ENCODE measurements around the gene IFIT2. TPM values are rescaled to one million over a fixed set of nuclear protein-coding genes. Genes with fewer than 3 reads are reported as not detected.
A peak's percentile ranks its signal among the peaks of the same experiment; 100 is the strongest.

Gene IFIT2
- polyA plus RNA-seq, 6 donors from 2014 or later: 9.4 to 22.7 (median 14.0) TPM

DNA sequence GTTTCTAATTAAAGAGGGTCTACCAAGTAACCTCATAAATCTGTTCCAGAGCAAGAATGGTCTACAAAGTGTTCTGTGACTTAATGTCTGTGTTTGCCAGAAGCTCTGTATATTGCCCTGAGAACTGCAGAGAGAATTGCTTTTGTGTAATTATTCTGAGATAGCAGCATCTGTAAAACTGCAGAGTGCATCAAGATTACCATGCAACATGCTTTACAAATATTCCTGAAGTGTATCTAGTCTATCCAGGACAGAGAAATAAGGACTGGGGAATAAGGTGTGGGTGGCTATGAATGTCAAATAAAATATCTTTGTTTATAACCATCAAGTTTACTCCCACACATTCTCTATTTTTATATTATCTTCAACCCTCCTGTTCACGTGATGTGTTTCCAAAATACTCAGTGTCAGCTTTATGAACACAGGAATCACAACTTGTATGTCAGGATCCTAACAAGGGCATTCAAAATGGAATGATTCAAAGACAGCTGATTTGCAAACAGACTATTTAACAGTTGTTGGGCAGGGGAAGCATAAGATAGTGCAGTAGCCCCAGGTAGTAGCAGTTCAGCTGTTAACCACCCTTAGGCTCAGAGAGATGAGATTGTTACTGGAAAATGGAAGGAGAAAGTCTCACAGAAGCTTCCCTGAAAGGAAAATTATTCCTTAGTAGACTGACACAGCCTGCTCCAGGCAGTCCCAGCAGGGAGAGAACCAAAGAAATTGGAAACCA is 35.0 kb upstream of the IFIT2 start:
- H3K27ac Mint-ChIP-seq: no peak overlapping the region
- ATAC-seq (ENCODE audit: low read depth in 2 of 2): no peak

GRCh38 chr10:89269433-89270152 is 32.3 kb upstream of the IFIT2 start:
- no peaks in the 10 kb centered on the region for H3K36me3 Mint-ChIP-seq
- DNase-seq (no peak), ATAC-seq (ENCODE audit: low read depth in 2 of 2) (no peak)
- no peak overlapping the region for H3K4me3 Mint-ChIP-seq
- H3K27ac Mint-ChIP-seq: no peak overlapping the region
- H3K4me1 Mint-ChIP-seq: no peaks in the 10 kb centered on the region
- H3K9me3 Mint-ChIP-seq: peaks cover 0 to 2% (median 0%) of the 10 kb centered on the region in 7 donors
- H3K27me3 Mint-ChIP-seq: no peaks in the 10 kb centered on the region

More for the DNA sequence above, 35.0 kb upstream of the IFIT2 start:
- H3K27me3 Mint-ChIP-seq: no peaks in the 10 kb centered on the region
- H3K9me3 Mint-ChIP-seq: peaks cover 0 to 4% (median 0%) of the 10 kb centered on the region in 7 donors
- no peaks in the 10 kb centered on the region for H3K4me1 Mint-ChIP-seq
- H3K4me3 Mint-ChIP-seq: peak overlapping the region in 1 of 8 donors; percentile 25
- no peak for DNase-seq
- H3K36me3 Mint-ChIP-seq: no peaks in the 10 kb centered on the region

DNA sequence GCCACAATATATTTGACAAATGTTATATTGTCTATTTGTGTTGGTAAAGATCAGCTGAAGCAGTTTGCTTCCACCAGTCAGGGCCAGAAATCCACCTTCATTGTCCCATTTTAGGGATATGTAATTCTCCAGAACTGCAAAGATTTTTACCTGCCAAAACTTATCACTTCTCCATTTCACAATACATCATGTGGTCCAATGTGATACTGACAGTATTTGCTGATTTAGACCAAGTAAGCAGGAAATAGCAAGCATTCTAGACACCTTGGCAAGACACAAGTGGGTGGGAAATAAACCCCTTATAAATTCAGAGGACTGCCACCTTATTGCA is 31.7 kb upstream of the IFIT2 start:
- Mint-ChIP-seq H3K27me3 (no peaks in the 10 kb centered on the region), H3K4me3 (no peak overlapping the region), H3K36me3 (no peaks in the 10 kb centered on the region), H3K4me1 (no peaks in the 10 kb centered on the region), H3K27ac (no peak overlapping the region), H3K9me3 (peaks cover 0 to 2% (median 0%) of the 10 kb centered on the region in 7 donors)
- DNase-seq (no peak), ATAC-seq (ENCODE audit: low read depth in 2 of 2) (no peak)

DNA sequence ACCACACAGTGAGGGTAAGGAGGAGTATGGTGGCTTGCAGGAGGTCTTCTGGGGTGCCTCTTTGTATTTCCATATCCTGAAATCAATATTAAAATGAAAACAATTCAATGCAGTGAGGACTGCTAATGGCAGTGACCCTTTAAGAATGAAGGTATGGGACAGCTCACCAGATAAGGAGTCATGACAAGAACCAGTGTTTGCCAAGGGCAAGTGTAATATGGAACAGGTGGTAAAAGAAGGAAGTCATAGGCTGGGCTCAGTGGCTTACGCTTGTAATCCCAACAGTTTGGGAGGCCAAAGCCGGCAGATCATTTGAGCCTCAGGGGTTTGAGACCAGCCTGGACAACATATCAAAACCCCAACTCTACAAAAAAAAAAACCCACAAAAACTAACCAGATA is 30.3 kb upstream of the IFIT2 start:
- no peak for ATAC-seq (ENCODE audit: low read depth in 2 of 2)
- Mint-ChIP-seq H3K36me3 (no peaks in the 10 kb centered on the region), H3K4me1 (no peaks in the 10 kb centered on the region), H3K27ac (no peak overlapping the region), H3K9me3 (peaks cover 0 to 2% (median 0%) of the 10 kb centered on the region in 7 donors), H3K4me3 (no peak overlapping the region), H3K27me3 (no peaks in the 10 kb centered on the region)
- DNase-seq: no peak

- Mint-ChIP-seq H3K27ac (no peak overlapping the region), H3K4me3 (no peak overlapping the region), H3K9me3 (peaks cover 0 to 2% (median 0%) of the 10 kb centered on the region in 7 donors), H3K27me3 (no peaks in the 10 kb centered on the region), H3K4me1 (no peaks in the 10 kb centered on the region), H3K36me3 (no peaks in the 10 kb centered on the region)
- ATAC-seq (ENCODE audit: low read depth in 2 of 2) (no peak), DNase-seq (no peak)
Observed at GRCh38 chr10:89273680-89274079, 28.2 kb upstream of the IFIT2 start.

- DNase-seq: no peak
- peaks cover 0 to 2% (median 0%) of the 10 kb centered on the region in 7 donors for H3K9me3 Mint-ChIP-seq
- H3K4me1 Mint-ChIP-seq: no peaks in the 10 kb centered on the region
- H3K27ac Mint-ChIP-seq: peak overlapping the region in 1 of 6 donors; percentile 20
- ATAC-seq (ENCODE audit: low read depth in 2 of 2): no peak
- H3K4me3 Mint-ChIP-seq: no peak overlapping the region
- no peaks in the 10 kb centered on the region for H3K27me3 Mint-ChIP-seq
- no peaks in the 10 kb centered on the region for H3K36me3 Mint-ChIP-seq
Observed at GRCh38 chr10:89274928-89275327, 26.9 kb upstream of the IFIT2 start.

DNA sequence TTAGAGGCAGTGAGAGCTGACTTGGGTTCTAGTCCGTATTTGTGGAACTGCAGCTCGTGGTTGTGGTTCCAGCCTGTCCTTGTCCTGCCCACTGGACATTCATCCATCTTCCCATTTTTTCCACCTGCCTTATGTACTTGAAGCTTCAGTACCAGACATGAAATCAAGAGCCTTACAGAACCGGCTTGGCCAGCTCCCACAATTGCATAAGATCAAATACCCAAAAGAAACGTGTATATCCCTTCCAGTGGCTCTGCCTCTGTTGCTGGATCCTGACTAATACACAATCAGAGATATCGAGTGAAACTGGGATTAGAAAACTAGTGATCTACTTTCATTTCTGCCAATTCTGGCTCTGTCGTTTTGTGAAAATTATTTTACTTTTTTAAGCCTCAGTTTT is 26.5 kb upstream of the IFIT2 start:
- Mint-ChIP-seq H3K27ac (peak overlapping the region in 3 of 6 donors; percentile 20 to 92 (median 73)), H3K36me3 (no peaks in the 10 kb centered on the region), H3K9me3 (peaks cover 0 to 2% (median 0%) of the 10 kb centered on the region in 7 donors), H3K27me3 (no peaks in the 10 kb centered on the region), H3K4me1 (no peaks in the 10 kb centered on the region), H3K4me3 (no peak overlapping the region)
- ATAC-seq (ENCODE audit: low read depth in 2 of 2) (no peak), DNase-seq (no peak)

GRCh38 chr10:89278034-89278535 is 23.8 kb upstream of the IFIT2 start:
- H3K9me3 Mint-ChIP-seq: no peaks in the 10 kb centered on the region

DNA sequence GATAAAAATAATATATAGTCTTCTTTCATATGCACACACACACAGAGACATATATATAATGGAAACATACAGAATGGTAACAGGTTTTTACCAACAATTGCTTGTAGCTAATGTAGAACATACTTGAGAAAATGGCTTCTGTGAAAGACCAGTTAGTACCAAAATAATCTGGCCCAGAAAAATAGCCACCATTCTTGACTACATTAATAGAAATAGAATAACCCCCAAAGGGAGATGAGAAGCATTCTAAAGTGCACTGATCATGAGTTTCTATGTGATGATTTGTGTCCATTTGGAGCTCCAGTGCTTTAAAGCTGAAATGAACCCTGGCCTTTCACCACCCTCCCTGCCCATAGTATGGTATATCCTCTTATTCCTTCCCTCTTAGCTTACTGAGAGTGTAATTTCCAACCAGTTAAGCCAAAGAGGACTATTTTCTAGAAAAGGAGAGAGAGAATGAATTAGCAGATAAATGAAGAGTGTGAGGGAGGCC is 22.9 kb upstream of the IFIT2 start:
- H3K4me1 Mint-ChIP-seq: peaks cover 0 to 4% (median 0%) of the 10 kb centered on the region in 3 donors
- no peak overlapping the region for H3K4me3 Mint-ChIP-seq
- H3K9me3 Mint-ChIP-seq: no peaks in the 10 kb centered on the region
- ATAC-seq (ENCODE audit: low read depth in 2 of 2) (no peak), DNase-seq (no peak)
- H3K27me3 Mint-ChIP-seq: no peaks in the 10 kb centered on the region
- no peak overlapping the region for H3K27ac Mint-ChIP-seq
- H3K36me3 Mint-ChIP-seq: no peaks in the 10 kb centered on the region

More at GRCh38 chr10:89278034-89278535, 23.8 kb upstream of the IFIT2 start:
- Mint-ChIP-seq H3K4me3 (no peak overlapping the region), H3K36me3 (no peaks in the 10 kb centered on the region), H3K27ac (no peak overlapping the region), H3K27me3 (no peaks in the 10 kb centered on the region), H3K4me1 (no peaks in the 10 kb centered on the region)
- no peak for DNase-seq
- no peak for ATAC-seq (ENCODE audit: low read depth in 2 of 2)

DNA sequence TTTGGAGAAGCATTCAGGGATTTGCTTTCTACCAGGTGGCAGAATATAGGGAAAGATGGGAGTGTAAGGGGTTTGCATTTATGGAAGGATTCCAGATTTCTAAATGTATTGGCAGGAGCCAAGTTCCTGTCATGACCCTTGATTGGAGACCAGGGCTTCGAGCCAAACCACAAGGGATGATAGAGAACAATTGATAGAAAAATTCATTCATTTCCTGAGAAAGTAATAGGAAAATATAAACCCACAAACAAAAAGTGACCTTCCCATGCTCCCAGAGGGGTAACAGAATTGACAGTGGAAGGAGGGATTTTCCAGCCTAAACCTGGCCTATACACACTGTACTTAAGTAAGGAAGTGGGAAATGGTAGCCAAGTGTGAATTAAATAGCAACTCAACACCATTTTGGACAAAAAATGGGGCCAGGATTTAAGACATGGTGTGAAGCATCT is 22.4 kb upstream of the IFIT2 start:
- H3K27me3 Mint-ChIP-seq: no peaks in the 10 kb centered on the region
- H3K9me3 Mint-ChIP-seq: no peaks in the 10 kb centered on the region
- H3K27ac Mint-ChIP-seq: no peak overlapping the region
- peaks cover 0 to 4% (median 0%) of the 10 kb centered on the region in 3 donors for H3K4me1 Mint-ChIP-seq
- no peak overlapping the region for H3K4me3 Mint-ChIP-seq
- DNase-seq (no peak), ATAC-seq (ENCODE audit: low read depth in 2 of 2) (no peak)
- no peaks in the 10 kb centered on the region for H3K36me3 Mint-ChIP-seq

- Mint-ChIP-seq H3K4me1 (peaks cover 0 to 4% (median 0%) of the 10 kb centered on the region in 3 donors), H3K36me3 (no peaks in the 10 kb centered on the region), H3K27ac (no peak overlapping the region), H3K9me3 (no peaks in the 10 kb centered on the region), H3K27me3 (no peaks in the 10 kb centered on the region), H3K4me3 (no peak overlapping the region)
- ATAC-seq (ENCODE audit: low read depth in 2 of 2) (no peak), DNase-seq (no peak)
Observed at GRCh38 chr10:89280508-89280907, 21.3 kb upstream of the IFIT2 start.

- H3K4me1 Mint-ChIP-seq: peaks cover 0 to 4% (median 0%) of the 10 kb centered on the region in 3 donors
- H3K36me3 Mint-ChIP-seq: no peaks in the 10 kb centered on the region
- DNase-seq: no peak
- H3K4me3 Mint-ChIP-seq: no peak overlapping the region
- H3K27me3 Mint-ChIP-seq: no peaks in the 10 kb centered on the region
- no peaks in the 10 kb centered on the region for H3K9me3 Mint-ChIP-seq
- no peak overlapping the region for H3K27ac Mint-ChIP-seq
- ATAC-seq (ENCODE audit: low read depth in 2 of 2): no peak
Observed at GRCh38 chr10:89281606-89282395, 20.0 kb upstream of the IFIT2 start.
